ENCODE results near the gene GLIPR1L2. TPM values are rescaled to one million over a fixed set of nuclear protein-coding genes. Genes with fewer than 3 reads are reported as not detected.
"Not testable (repeated sequence)": the region's sequence is repeated elsewhere in the genome, so short reads cannot be mapped to it uniquely, and the experiment has no call there.

Gene GLIPR1L2
- total RNA-seq, 1 experiment from 2014 or later = 0.35 TPM

DNA sequence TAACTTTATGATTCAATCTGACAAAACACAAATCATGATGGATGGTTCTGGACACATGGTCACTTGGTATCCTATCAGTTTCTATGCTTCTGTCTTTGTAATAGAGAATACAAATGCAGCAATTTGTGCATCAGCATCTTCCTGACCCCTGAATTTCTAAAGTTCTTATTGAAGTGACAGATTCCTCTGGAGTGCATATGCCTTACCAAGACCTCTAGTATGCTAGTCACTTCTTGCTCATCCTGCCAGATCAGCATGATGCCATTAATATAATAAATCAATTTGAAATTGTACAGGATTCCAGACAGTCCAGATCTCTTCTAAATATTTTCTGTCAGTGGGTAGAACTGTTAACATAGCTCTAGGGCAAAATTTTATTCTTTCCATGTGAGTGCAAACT is 49.0 kb downstream of the GLIPR1L2 start:
- Histone ChIP-seq H4K20me1 (ENCODE audit: control insufficient read depth, insufficient read depth, insufficient read length) (no peaks in the 10 kb centered on the region), H2BK12ac (ENCODE audit: insufficient read length, low read depth, low read length) (no peak overlapping the region), H3K9ac (ENCODE audit: extremely low read depth, insufficient read length, low read length) (no peak overlapping the region), H4K5ac (ENCODE audit: insufficient read length, low read depth, low read length) (no peak overlapping the region), H3T11ph (ENCODE audit: low read length) (no peak overlapping the region), H2AK5ac (ENCODE audit: insufficient read length, low read length) (no peak overlapping the region), H3K56ac (ENCODE audit: insufficient read length, low read depth, low read length) (no peak overlapping the region), H2BK5ac (ENCODE audit: insufficient read length, low read length) (no peak overlapping the region), H2BK15ac (ENCODE audit: low read depth, low read length) (no peak overlapping the region), H4K8ac (replicated peaks; ENCODE audit: insufficient read length, low read depth, low read length) (no peak overlapping the region), H3K27ac (ENCODE audit: insufficient read length, low read depth, low read length) (no peak overlapping the region), H3K27me3 (ENCODE audit: insufficient read depth, low read length) (no peaks in the 10 kb centered on the region), H3K18ac (ENCODE audit: insufficient read length, low read depth, low read length) (no peak overlapping the region), H2BK20ac (ENCODE audit: low read depth, low read length, poor library complexity, severe bottlenecking) (no peak overlapping the region), H3K23ac (ENCODE audit: insufficient read length, low read depth, low read length) (no peak overlapping the region), H3K4ac (ENCODE audit: low read depth, low read length) (no peak overlapping the region), H3K9me3 (ENCODE audit: control insufficient read depth, low read depth, low read length) (no peaks in the 10 kb centered on the region), H2BK120ac (ENCODE audit: low read depth, low read length, poor library complexity, severe bottlenecking) (no peak overlapping the region), H3K79me1 (ENCODE audit: insufficient read depth, low read depth, low read length, poor library complexity, severe bottlenecking) (no peaks in the 10 kb centered on the region), H3K79me2 (ENCODE audit: insufficient read depth, low read length) (no peaks in the 10 kb centered on the region), H3K23me2 (ENCODE audit: insufficient read length, low read depth, low read length, poor library complexity, severe bottlenecking) (no peaks in the 10 kb centered on the region), H3K4me1 (ENCODE audit: insufficient read depth, low read length) (no peaks in the 10 kb centered on the region), H2AFZ (ENCODE audit: low read length) (no peak overlapping the region), H3K4me2 (ENCODE audit: insufficient read depth, insufficient read length, low read length) (no peak overlapping the region), H4K91ac (ENCODE audit: insufficient read length, low read depth, low read length) (no peak overlapping the region), H3K14ac (ENCODE audit: insufficient read depth, low read length) (no peak overlapping the region)
- no peak overlapping the region for H3K27ac Mint-ChIP-seq
- no peak overlapping the region for H3K4me3 Mint-ChIP-seq
- peaks cover 5 to 12% of the 10 kb centered on the region in 2 experiments; a peak in 2 of 4 replicates for H3K4me1 Mint-ChIP-seq
- DNase-seq = no peak
- H3K9me3 Mint-ChIP-seq = peaks cover 30 to 39% of the 10 kb centered on the region in 2 experiments
- peaks cover 10 to 39% (median 23%) of the 10 kb centered on the region in 3 experiments for H3K36me3 Mint-ChIP-seq (ENCODE audit: insufficient read depth in 1 of 3, low read depth in 3 of 3)
- no peaks in the 10 kb centered on the region; the same call in 1 of the 2 replicates for H3K27me3 Mint-ChIP-seq (ENCODE audit: low read depth)
- TF ChIP-seq, protein P1, sequence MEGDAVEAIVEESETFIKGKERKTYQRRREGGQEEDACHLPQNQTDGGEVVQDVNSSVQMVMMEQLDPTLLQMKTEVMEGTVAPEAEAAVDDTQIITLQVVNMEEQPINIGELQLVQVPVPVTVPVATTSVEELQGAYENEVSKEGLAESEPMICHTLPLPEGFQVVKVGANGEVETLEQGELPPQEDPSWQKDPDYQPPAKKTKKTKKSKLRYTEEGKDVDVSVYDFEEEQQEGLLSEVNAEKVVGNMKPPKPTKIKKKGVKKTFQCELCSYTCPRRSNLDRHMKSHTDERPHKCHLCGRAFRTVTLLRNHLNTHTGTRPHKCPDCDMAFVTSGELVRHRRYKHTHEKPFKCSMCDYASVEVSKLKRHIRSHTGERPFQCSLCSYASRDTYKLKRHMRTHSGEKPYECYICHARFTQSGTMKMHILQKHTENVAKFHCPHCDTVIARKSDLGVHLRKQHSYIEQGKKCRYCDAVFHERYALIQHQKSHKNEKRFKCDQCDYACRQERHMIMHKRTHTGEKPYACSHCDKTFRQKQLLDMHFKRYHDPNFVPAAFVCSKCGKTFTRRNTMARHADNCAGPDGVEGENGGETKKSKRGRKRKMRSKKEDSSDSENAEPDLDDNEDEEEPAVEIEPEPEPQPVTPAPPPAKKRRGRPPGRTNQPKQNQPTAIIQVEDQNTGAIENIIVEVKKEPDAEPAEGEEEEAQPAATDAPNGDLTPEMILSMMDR (conservative IDR thresholded peaks at IDR 0.05) = no peak

DNA sequence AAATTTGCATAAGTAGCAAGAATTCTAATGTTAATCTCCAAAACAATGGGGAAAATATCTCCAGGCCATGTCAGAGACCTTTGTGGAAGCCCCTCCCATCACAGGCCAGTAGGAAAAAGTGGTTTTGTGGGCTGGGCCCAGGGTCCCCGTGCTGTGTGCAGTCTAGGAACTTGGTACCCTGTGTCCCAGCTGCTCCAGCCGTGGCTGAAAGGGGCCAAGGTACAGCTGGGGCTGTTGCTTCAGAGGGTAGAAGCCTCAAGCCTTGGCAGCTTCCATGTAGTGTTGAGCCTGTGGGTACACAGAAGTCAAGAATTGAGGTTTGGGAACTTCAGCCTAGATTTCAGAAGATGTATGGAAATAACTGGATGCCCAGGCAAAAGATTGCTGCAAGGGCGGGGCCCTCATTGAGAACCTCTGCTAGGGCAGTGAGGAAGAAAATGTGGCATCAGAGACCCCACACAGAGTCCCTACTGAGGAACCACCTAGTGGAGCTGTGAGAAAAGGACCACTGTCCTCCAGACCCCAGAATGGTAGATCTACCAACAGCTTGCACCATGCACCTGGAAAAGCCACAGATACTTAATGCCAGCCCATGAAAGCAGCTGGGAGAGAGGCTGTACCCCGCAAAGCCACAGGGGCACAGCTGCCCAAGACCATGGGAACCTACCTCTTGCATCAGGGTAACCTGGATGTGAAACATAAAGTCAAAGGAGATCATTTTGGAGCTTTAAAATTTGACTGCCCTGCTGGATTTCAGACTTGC is 51.0 kb downstream of the GLIPR1L2 start:
- H2AK5ac ChIP-seq (ENCODE audit: insufficient read length, low read length); H3K9me3 ChIP-seq (ENCODE audit: control insufficient read depth, low read depth, low read length); H2BK15ac ChIP-seq (ENCODE audit: low read depth, low read length); H2BK120ac ChIP-seq (ENCODE audit: low read depth, low read length, poor library complexity, severe bottlenecking); H3K27ac ChIP-seq (ENCODE audit: insufficient read length, low read depth, low read length); H4K20me1 ChIP-seq (ENCODE audit: control insufficient read depth, insufficient read depth, insufficient read length); H3K4me3 Mint-ChIP-seq; H4K8ac ChIP-seq (replicated peaks; ENCODE audit: insufficient read length, low read depth, low read length); H3K79me2 ChIP-seq (ENCODE audit: insufficient read depth, low read length); H3K4me2 ChIP-seq (ENCODE audit: insufficient read depth, insufficient read length, low read length); H2BK5ac ChIP-seq (ENCODE audit: insufficient read length, low read length); H3K4me1 ChIP-seq (ENCODE audit: insufficient read depth, low read length); H3K4ac ChIP-seq (ENCODE audit: low read depth, low read length); H3K9ac ChIP-seq (ENCODE audit: extremely low read depth, insufficient read length, low read length); H4K5ac ChIP-seq (ENCODE audit: insufficient read length, low read depth, low read length); H3K79me1 ChIP-seq (ENCODE audit: insufficient read depth, low read depth, low read length, poor library complexity, severe bottlenecking); H2BK12ac ChIP-seq (ENCODE audit: insufficient read length, low read depth, low read length); H3K27me3 Mint-ChIP-seq (ENCODE audit: low read depth); H3K27me3 ChIP-seq (ENCODE audit: insufficient read depth, low read length); H3K23ac ChIP-seq (ENCODE audit: insufficient read length, low read depth, low read length); H3T11ph ChIP-seq (ENCODE audit: low read length); H2BK20ac ChIP-seq (ENCODE audit: low read depth, low read length, poor library complexity, severe bottlenecking); H3K23me2 ChIP-seq (ENCODE audit: insufficient read length, low read depth, low read length, poor library complexity, severe bottlenecking); H4K91ac ChIP-seq (ENCODE audit: insufficient read length, low read depth, low read length); H3K14ac ChIP-seq (ENCODE audit: insufficient read depth, low read length); H3K56ac ChIP-seq (ENCODE audit: insufficient read length, low read depth, low read length); DNase-seq; H3K27ac Mint-ChIP-seq; H2AFZ ChIP-seq (ENCODE audit: low read length); H3K18ac ChIP-seq (ENCODE audit: insufficient read length, low read depth, low read length): not testable (repeated sequence)
- Mint-ChIP-seq H3K4me1 (peaks cover 5 to 12% of the 10 kb centered on the region in 2 experiments; a peak in 2 of 4 replicates), H3K36me3 (ENCODE audit: insufficient read depth in 1 of 3, low read depth in 3 of 3) (peaks cover 7 to 23% (median 17%) of the 10 kb centered on the region in 3 experiments), H3K9me3 (peaks cover 14 to 26% of the 10 kb centered on the region in 2 experiments)
- no CpG with 5 or more reads among the region's 4 CpGs for WGBS (ENCODE audit: extremely low coverage, insufficient read length, low lambda C conversion rate)

All from H9 (cell line).